SK-N-SH (cell line): Measurements from ENCODE around the gene LPP. TPM values are rescaled to one million over a fixed set of nuclear protein-coding genes. Genes with fewer than 3 reads are reported as not detected.

Source experiments
- CTCF ChIA-PET: fragments of 300-600, 350-600 bp; formaldehyde crosslinking; extraction: SDS; loops from one replicate; lab custom pipeline; 2021; lab: Yijun Ruan, JAX
- POLR2A ChIA-PET: fragments of 350-600 bp; sonication (Branson Sonifier 250); formaldehyde crosslinking; extraction: SDS; loops from one replicate; lab custom pipeline; 2020; ENCODE audit warnings: antibody characterized with exemption, inconsistent platforms; lab: Yijun Ruan, JAX
- DNase-seq: peaks from one replicate; pipeline ENCODE4 v3.0.0; 2012
- H2AFZ ChIP-seq: fragments of 200-600 bp; sonication (generic); 2 replicates; pipeline ENCODE4 v1.8.1; 2016; ENCODE audit warnings: antibody characterized with exemption, mild to moderate bottlenecking, low read depth
- H3F3A ChIP-seq: fragments of 200-600 bp; sonication (generic); replicated peaks from 2 replicates; pipeline ENCODE3; 2016; ENCODE audit warnings: antibody characterized with exemption, mild to moderate bottlenecking; ENCODE audit not compliant: insufficient read depth
- H3K27ac ChIP-seq, 2 experiments: fragments of 200-500 bp in 1 of 2; fragments of 200-600 bp in 1 of 2; sonication (Bioruptor generic) in 1 of 2; sonication (generic), shearing (Covaris generic) in 1 of 2; 2 replicates each; pipeline versions ENCODE4 v1.5.1 to v1.6.1; 2014 to 2016; ENCODE audit warnings: low read depth in 2 of 2, inconsistent platforms in 1 of 2, low read length in 1 of 2, mild to moderate bottlenecking in 1 of 2, mixed read lengths in 1 of 2
- H3K27me3 ChIP-seq: fragments of 200-600 bp; sonication (generic), shearing (Covaris generic); 2 replicates; pipeline ENCODE4 v1.6.1; 2016; ENCODE audit warnings: mixed run types; ENCODE audit not compliant: insufficient read depth
- H3K36me3 ChIP-seq, 2 experiments: fragments of 200-500 bp in 1 of 2; fragments of 200-600 bp in 1 of 2; sonication (Bioruptor generic) in 1 of 2; sonication (generic) in 1 of 2; replicated peaks in 1 of 2; 2 replicates each; pipeline versions ENCODE3 to v1.5.1; 2014 to 2016; ENCODE audit warnings: low read length in 1 of 2, mild to moderate bottlenecking in 1 of 2; ENCODE audit not compliant: insufficient read depth in 2 of 2, control insufficient read depth in 1 of 2
- H3K4me1 ChIP-seq, 2 experiments: fragments of 200-500 bp in 1 of 2; fragments of 200-600 bp in 1 of 2; sonication (Bioruptor generic) in 1 of 2; sonication (generic), shearing (Covaris generic) in 1 of 2; 2 replicates each; pipeline versions ENCODE4 v1.5.1 to v1.6.1; 2014 to 2016; ENCODE audit warnings: low read depth in 1 of 2, low read length in 1 of 2, mixed run types in 1 of 2; ENCODE audit not compliant: insufficient read depth in 2 of 2, control insufficient read depth in 1 of 2
- H3K4me2 ChIP-seq: fragments of 200-600 bp; sonication (generic), shearing (Covaris generic); 2 replicates; pipeline ENCODE4 v1.6.1; 2017; ENCODE audit warnings: mixed run types
- H3K4me3 ChIP-seq, 2 experiments: fragments of 200-500 bp in 1 of 2; fragments of 200-600 bp in 1 of 2; sonication (Bioruptor generic) in 1 of 2; sonication (generic), shearing (Covaris generic) in 1 of 2; 2 replicates each; pipeline versions ENCODE4 v1.5.1 to v1.8.1; 2014 to 2016; ENCODE audit warnings: low read depth in 2 of 2, inconsistent platforms in 1 of 2, low read length in 1 of 2, mild to moderate bottlenecking in 1 of 2, mixed read lengths in 1 of 2, moderate library complexity in 1 of 2
- H3K79me2 ChIP-seq: fragments of 200-600 bp; sonication (generic); 2 replicates; pipeline ENCODE4 v1.8.1; 2017; ENCODE audit warnings: mild to moderate bottlenecking; ENCODE audit not compliant: insufficient read depth
- H3K9ac ChIP-seq: fragments of 200-600 bp; sonication (generic); 2 replicates; pipeline ENCODE4 v1.6.1; 2017; ENCODE audit warnings: mixed run types
- H3K9me2 ChIP-seq: fragments of 200-600 bp; sonication (generic); 2 replicates; pipeline ENCODE4 v1.6.1; 2017; ENCODE audit warnings: mixed run types
- H3K9me3 ChIP-seq: fragments of 200-600 bp; sonication (generic); 2 replicates; pipeline ENCODE4 v1.6.1; 2017; ENCODE audit warnings: mixed run types, mild to moderate bottlenecking, moderate library complexity
- H4K20me1 ChIP-seq: fragments of 200-600 bp; sonication (generic); 2 replicates; pipeline ENCODE4 v1.6.1; 2017; ENCODE audit warnings: mild to moderate bottlenecking, mixed run types; ENCODE audit not compliant: insufficient read depth
- CHD2 ChIP-seq: fragments of 150-350 bp; IDR thresholded peaks from 2 replicates; pipeline ENCODE4 v1.6.1; 2018; ENCODE audit warnings: low read length; ENCODE audit not compliant: partially characterized antibody
- EP300 ChIP-seq, 2 experiments: IDR thresholded peaks; 2 replicates each; pipeline versions ENCODE4 v1.4.0 to v1.6.1; 2012; ENCODE audit warnings: borderline replicate concordance in 1 of 2, low read depth in 1 of 2, low read length in 1 of 2
- EZH2phosphoT487 ChIP-seq: fragments of 200-600 bp; sonication (generic); IDR thresholded peaks from 2 replicates; pipeline ENCODE4 v1.6.1; 2017; ENCODE audit warnings: low read depth, mixed run types, mild to moderate bottlenecking, antibody characterized with exemption, moderate library complexity, borderline replicate concordance
- FOXJ3 ChIP-seq: sonication (generic); formaldehyde crosslinking; IDR thresholded peaks from 2 replicates; pipeline ENCODE4 v1.5.1; 2020; ENCODE audit warnings: mild to moderate bottlenecking, missing genetic modification reagents
- JUND ChIP-seq: IDR thresholded peaks from 2 replicates; pipeline ENCODE4 v1.4.0; 2012
- MAX ChIP-seq: IDR thresholded peaks from 2 replicates; pipeline ENCODE4 v1.4.0; 2012; ENCODE audit warnings: low read depth
- MXI1 ChIP-seq: IDR thresholded peaks from 2 replicates; pipeline ENCODE4 v1.6.1; 2012; ENCODE audit warnings: mild to moderate bottlenecking, low read depth, low read length, improper control_type of control experiment
- NFIC ChIP-seq: IDR thresholded peaks from 2 replicates; pipeline ENCODE4 v1.4.0; 2012; ENCODE audit warnings: borderline replicate concordance
- REST ChIP-seq: IDR thresholded peaks from 2 replicates; pipeline ENCODE4 v1.6.1; 2012; ENCODE audit warnings: mild to moderate bottlenecking, low read depth, low read length, moderate library complexity
- RXRA ChIP-seq: IDR thresholded peaks from 2 replicates; pipeline ENCODE4 v1.4.0; 2012; ENCODE audit warnings: low read depth, mild to moderate bottlenecking, borderline replicate concordance
- SMC3 ChIP-seq: IDR thresholded peaks from 2 replicates; pipeline ENCODE4 v1.6.1; 2012; ENCODE audit warnings: low read depth, low read length, improper control_type of control experiment
- TAF1 ChIP-seq: IDR thresholded peaks from 2 replicates; pipeline ENCODE4 v1.6.1; 2012; ENCODE audit warnings: low read depth, mild to moderate bottlenecking, low read length, moderate library complexity, borderline replicate concordance
- TCF12 ChIP-seq: IDR thresholded peaks from 2 replicates; pipeline ENCODE4 v1.4.0; 2012
- ZBTB33 ChIP-seq: IDR thresholded peaks from 2 replicates; pipeline ENCODE4 v1.4.0; 2012; ENCODE audit warnings: low read depth, borderline replicate concordance
- WGBS: methylation state at CpG from one replicate; pipeline ENCODE4 v1.1.6; 2017; ENCODE audit warnings: low lambda C conversion rate; 5-methylcytosine and 5-hydroxymethylcytosine counted together
- polyA plus RNA-seq, 3 experiments: library from polyadenylated mRNA; depleted of rRNA; stranded (reverse); fragments of >200 nt; gene quantifications; 2 replicates each; pipeline ENCODE4 v1.2.3, GENCODE V29; 2012
- TF ChIP-seq, protein P1 (sequence below): IDR thresholded peaks from 2 replicates; pipeline ENCODE4; 2012
- TF ChIP-seq, protein P2 (sequence below): IDR thresholded peaks from 2 replicates; pipeline ENCODE4 v1.4.0; 2012; ENCODE audit warnings: low read depth, borderline replicate concordance

The LPP gene
- polyA plus RNA-seq, 1 of the 3 experiments (the other 2 are of a cell fraction), result 6.6 TPM

DNA sequence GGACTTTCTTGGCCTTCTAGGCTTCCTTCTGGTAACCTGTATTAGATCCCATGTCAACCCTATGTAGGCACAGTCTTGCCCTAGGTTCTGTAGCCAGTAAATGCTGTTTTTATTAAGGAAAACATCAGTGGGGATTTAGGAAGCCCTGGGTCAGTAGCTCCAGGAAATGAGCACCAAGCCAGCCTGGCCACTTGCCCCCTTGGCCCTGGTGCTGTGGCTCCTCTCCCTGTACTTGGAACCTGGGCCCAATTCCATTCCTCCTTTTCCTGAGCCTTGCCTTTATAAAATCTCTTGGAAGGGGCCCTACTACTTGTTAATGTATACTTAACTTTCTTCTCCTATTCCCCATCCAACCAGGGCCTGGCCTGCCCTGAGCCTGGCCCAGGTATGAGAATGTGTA is 774.0 kb downstream of the LPP start:
- DNase-seq, result no peak
- no peaks in the 10 kb centered on the region for H4K20me1 ChIP-seq
- no peaks in the 10 kb centered on the region for H3K9me2 ChIP-seq
- H3K27me3 ChIP-seq, result no peaks in the 10 kb centered on the region
- no peaks in the 10 kb centered on the region for H3K36me3 ChIP-seq
- H3F3A ChIP-seq, result peaks cover 5% of the 10 kb centered on the region
- TF ChIP-seq RXRA (no peak), EP300 (IDR thresholded peaks at IDR 0.05; ENCODE audit: borderline replicate concordance in 1 of 2, low read depth in 1 of 2, low read length in 1 of 2) (no peak), TAF1 (no peak), FOXJ3 (CRISPR knock-in tag) (no peak), MXI1 (no peak), EZH2phosphoT487 (no peak), SMC3 (no peak), MAX (no peak), CHD2 (no peak)
- TF ChIP-seq, protein P1, sequence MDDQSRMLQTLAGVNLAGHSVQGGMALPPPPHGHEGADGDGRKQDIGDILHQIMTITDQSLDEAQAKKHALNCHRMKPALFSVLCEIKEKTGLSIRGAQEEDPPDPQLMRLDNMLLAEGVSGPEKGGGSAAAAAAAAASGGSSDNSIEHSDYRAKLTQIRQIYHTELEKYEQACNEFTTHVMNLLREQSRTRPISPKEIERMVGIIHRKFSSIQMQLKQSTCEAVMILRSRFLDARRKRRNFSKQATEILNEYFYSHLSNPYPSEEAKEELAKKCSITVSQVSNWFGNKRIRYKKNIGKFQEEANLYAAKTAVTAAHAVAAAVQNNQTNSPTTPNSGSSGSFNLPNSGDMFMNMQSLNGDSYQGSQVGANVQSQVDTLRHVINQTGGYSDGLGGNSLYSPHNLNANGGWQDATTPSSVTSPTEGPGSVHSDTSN, result no peak
- TF ChIP-seq, all 33 proteins: peak for 0
- Histone ChIP-seq H3K4me3 (no peak overlapping the region), H3K4me2 (0 out of 2 replicates have a peak overlapping the region, but pooled peaks have one; percentile 4), H3K79me2 (no peaks in the 10 kb centered on the region), H3K27ac (no peak overlapping the region), H2AFZ (no peak overlapping the region), H3K9me3 (no peaks in the 10 kb centered on the region), H3K9ac (no peak overlapping the region), H3K4me1 (peaks cover 0 to 10% of the 10 kb centered on the region in 2 experiments; a peak in 2 of 4 replicates)
- CTCF ChIA-PET, result no interaction called here
- POLR2A ChIA-PET, result no interaction called here

GRCh38 chr3:188929137-188929536 is 775.2 kb downstream of the LPP start:
- no peaks in the 10 kb centered on the region for H4K20me1 ChIP-seq
- H3K4me1 ChIP-seq, result peaks cover 0 to 10% of the 10 kb centered on the region in 2 experiments; a peak in 2 of 4 replicates
- TF ChIP-seq NFIC (no peak), ZBTB33 (no peak), JUND (no peak), SMC3 (peak; percentile 29; the same call in 1 of the 2 replicates), TCF12 (no peak), REST (no peak)
- TF ChIP-seq, protein P2, sequence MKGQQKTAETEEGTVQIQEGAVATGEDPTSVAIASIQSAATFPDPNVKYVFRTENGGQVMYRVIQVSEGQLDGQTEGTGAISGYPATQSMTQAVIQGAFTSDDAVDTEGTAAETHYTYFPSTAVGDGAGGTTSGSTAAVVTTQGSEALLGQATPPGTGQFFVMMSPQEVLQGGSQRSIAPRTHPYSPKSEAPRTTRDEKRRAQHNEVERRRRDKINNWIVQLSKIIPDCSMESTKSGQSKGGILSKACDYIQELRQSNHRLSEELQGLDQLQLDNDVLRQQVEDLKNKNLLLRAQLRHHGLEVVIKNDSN, result no peak
- WGBS, result 65% methylated on average over 2 of the region's 2 CpGs
- H3K9me3 ChIP-seq, result no peaks in the 10 kb centered on the region
- H3K9ac ChIP-seq, result no peak overlapping the region
- no peak overlapping the region for H3K4me2 ChIP-seq
- no peaks in the 10 kb centered on the region for H3K79me2 ChIP-seq
- no peaks in the 10 kb centered on the region for H3K27me3 ChIP-seq
- H3K36me3 ChIP-seq, result no peaks in the 10 kb centered on the region
- H3F3A ChIP-seq, result peaks cover 8% of the 10 kb centered on the region
- CTCF ChIA-PET, result interaction anchor here (0.6 kb wide), 1 partner anchor 15 kb away, joined by 3 read pairs; no protein-coding TSS in a partner anchor
- no peak for DNase-seq
- no peaks in the 10 kb centered on the region for H3K9me2 ChIP-seq
- no peak overlapping the region for H2AFZ ChIP-seq
- no peak overlapping the region for H3K27ac ChIP-seq
- H3K4me3 ChIP-seq, result no peak overlapping the region
- POLR2A ChIA-PET, result no interaction called here
